Epidermal melanocyte (primary cell): ENCODE results near the gene DPY19L2.
"Not testable (repeated sequence)": the region's sequence is repeated elsewhere in the genome, so short reads cannot be mapped to it uniquely, and the experiment has no call there.

Experiments used
- DNase-seq: peaks from one replicate; pipeline ENCODE4 v3.0.0; 2011; ENCODE audit warnings: low spot score; ENCODE audit not compliant: insufficient read length

Gene DPY19L2

DNA sequence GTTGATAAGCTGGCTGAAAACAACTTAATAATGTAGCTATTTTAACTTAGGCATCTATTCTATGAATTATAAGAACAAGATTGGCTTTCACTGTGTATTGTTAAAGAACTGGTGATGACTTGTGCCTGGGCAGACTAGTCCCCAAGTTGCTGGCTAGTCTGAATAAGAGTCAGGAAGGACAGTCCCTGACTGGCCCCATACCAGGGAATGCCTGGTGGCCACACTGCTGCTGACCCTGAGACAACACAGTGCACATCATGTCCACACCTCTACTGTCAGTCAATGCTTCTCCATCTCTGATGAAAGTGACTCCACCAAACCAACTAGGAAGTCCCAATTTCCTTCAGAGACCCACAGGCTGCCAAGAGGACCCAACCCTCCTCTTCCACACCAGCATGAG, 130.5 kb downstream of the DPY19L2 start:
- DNase-seq, result not testable (repeated sequence)

- not testable (repeated sequence) for DNase-seq
These were observed 138.7 kb downstream of the DPY19L2 start for GRCh38 chr12:63529641-63530040.

DNA sequence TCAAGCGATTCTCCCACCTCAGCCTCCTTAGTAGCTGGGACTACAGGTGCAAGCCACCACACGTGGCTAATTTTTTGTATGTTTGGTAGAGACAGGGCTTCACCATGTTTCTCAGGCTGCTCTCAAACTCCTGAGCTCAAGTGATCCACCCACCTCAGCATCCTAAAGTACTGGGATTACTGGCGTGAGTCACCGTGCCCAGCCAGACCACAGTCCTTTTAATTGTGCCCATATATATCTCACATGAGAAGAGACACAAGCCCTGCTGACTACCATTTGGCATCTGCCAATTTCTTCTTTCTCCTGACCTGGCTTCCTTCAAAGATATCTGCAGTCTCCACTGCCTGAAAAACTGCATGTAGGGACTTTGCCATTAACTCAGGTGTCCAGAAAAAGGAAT, 142.5 kb downstream of the DPY19L2 start:
- DNase-seq, result no peak

- DNase-seq, result no peak
These were observed 146.6 kb downstream of the DPY19L2 start for GRCh38 chr12:63521706-63522105.
